Activated CD4-positive, CD25-positive, alpha-beta regulatory T cell treated with anti-CD3 and anti-CD28 coated beads, Interleukin-2, amount 50 U/mL, for 72 hours (primary cell): Measurements from ENCODE around the gene CRY1.

Experiments
- DNase-seq: peaks from one replicate; pipeline ENCODE4 v3.0.0; 2021

Gene CRY1

GRCh38 chr12:107093417-107094182 is at the start of gene CRY1:
CRY1 (minus strand) TSS chr12:107093549; CDS start chr12:107092961, 588 bp downstream.
- DNase-seq, result peak; percentile 96

- DNase-seq, result no peak
Observed at GRCh38 chr12:107139787-107140186, 46.4 kb upstream of the CRY1 start.

- DNase-seq, result no peak
Observed at GRCh38 chr12:107138990-107139389, 45.6 kb upstream of the CRY1 start.

DNA sequence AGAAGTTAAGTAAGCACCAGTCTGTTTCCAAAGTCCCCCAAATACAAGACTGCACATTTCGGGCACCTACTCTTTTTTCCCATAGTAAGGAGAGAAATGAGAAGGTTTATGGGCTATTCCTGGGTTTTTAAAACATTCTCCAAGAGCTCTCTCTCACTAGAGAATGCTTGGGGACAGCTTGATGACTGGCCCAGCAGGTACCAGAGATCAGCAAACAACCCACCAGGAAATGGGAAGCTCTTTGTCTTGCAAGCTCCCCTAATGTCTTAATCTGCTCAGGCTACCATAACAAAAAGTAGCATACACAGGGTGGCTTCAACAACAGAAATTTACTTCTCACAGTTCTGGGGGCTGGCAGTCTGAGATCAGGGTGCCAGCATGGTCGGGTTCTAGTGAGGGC is 41.8 kb upstream of the CRY1 start:
- DNase-seq, result no peak

GRCh38 chr12:107134558-107134957 is 41.2 kb upstream of the CRY1 start:
- peak; percentile 32 for DNase-seq

GRCh38 chr12:107133462-107133861 is 40.1 kb upstream of the CRY1 start:
- DNase-seq, result no peak

- no peak for DNase-seq
Observed at GRCh38 chr12:107131832-107132616, 38.7 kb upstream of the CRY1 start.

- no peak for DNase-seq
Observed at GRCh38 chr12:107130830-107131611, 37.7 kb upstream of the CRY1 start.

DNA sequence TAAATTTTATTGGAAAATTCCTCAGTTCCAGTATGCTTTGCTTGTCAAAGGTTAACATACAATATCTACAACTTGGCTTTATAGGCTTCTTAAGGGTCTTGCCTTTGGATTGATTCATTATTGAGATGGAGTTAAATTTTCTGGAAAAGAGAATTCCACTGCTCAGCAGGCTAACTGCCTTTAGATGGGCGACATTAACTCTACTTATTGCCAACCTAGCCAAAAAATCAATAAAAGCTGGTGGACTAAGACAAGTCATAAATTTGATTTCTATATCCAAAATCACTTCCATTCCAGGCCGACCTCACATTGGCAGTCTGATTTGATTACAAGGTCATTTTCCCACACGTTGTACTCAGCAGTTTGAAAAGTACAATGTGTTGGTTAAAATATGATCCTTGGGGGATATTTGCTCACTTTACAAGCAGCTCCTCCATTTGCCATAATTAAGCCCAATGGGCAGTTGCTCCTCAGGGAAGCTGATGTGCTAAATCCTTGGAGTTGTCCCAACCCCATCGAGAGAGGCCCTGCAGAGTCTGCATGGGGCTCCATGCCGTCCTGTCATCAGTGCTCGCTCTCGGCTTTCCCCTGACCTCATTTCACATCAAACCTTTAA is 36.1 kb upstream of the CRY1 start:
- no peak for DNase-seq

- DNase-seq, result no peak
Observed at GRCh38 chr12:107127482-107128430, 34.4 kb upstream of the CRY1 start.

DNA sequence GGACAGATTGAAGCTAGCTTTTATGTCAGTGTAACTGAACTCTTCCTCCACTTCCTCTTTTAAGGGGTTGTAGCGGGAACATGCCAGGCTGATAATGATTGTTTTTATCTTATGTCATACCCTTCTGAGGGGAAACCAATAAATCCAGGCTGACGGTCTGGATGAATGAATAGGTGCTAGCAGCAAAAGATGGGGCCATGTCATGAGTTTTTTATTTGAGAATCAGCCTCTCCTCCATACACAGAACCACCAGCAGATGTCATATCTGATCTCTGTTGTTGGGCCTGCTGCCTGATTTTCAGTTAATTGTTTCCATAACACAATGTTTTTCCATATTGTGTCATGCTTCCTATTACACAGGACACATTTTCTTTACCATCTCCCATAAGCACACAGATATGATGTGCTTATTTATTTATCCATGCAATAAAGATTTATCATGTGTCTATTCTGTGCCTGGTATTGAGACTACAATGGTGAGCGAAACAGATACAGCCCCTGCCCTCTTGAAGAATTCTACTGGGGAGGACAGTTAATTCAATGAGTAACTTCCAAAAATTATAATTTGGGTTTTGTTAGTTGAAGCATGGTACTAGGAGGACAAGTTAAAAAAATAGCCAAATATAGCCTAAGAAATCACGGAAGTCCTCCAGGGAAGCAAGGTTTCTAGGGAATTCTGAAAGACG is 33.6 kb upstream of the CRY1 start:
- DNase-seq, result no peak

DNA sequence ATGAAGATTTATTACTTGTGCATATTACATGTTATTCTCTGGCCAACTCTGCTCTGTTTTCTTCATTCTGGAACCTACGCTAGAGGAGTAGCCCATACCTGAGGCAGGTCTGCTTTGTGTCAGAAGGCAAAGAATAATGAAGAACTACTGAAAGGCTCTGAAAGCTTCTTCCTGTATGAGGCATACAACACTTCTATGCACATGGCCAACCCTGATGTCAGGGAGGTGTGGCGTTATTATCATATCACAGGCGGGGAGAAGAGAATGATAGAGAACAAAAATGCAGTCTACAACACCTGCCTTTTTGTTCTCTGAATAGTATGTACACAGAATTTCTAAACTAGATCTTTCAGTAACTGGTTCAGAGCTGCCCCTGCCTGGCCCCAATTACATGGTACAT is 32.5 kb upstream of the CRY1 start:
- DNase-seq, result no peak

DNA sequence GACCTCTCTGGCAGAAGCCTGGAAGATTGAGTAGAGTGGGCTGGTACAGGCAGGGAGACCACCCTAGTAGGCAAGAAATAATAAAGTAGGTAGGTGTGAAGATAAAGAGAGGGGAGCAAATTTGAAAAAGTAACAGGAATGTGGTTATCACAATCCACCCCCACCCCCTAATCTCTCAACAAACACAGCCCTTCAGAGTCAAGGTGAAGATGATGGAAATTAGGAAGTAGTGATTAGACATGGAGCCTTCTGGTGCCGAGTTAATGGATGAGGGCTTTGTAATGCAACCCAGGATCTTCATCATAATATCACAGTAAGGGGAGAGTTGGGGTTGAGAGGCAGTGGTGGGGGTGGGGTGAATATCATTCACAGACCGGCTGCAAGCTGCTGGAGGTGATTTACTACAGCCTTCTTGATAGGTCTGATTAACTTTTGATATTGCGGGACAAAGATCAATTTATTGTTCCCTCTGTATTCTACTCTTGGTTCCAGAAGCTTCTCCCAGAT is 29.2 kb upstream of the CRY1 start:
- DNase-seq, result no peak

- DNase-seq, result no peak
Observed at GRCh38 chr12:107119091-107119490, 25.7 kb upstream of the CRY1 start.

DNA sequence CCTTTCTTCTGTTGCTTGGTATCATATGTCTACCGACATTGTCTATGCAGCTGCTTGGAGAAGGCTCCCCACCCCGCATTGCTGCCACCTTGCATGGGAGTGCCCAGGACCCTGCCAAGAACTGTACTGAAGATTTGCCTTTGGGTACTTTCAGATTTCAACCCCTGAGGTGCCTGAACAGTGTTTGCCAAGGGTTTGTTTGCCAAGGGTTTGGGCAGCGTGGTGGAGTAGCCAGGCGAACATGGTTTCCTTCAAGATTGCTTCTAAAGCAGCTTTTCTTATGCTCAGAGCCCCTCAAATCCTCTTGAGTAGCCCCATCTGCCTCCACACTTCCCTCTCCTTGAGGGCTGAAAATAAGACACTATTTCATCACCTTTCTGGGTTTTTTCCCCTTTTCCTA is 25.3 kb upstream of the CRY1 start:
- no peak for DNase-seq

DNA sequence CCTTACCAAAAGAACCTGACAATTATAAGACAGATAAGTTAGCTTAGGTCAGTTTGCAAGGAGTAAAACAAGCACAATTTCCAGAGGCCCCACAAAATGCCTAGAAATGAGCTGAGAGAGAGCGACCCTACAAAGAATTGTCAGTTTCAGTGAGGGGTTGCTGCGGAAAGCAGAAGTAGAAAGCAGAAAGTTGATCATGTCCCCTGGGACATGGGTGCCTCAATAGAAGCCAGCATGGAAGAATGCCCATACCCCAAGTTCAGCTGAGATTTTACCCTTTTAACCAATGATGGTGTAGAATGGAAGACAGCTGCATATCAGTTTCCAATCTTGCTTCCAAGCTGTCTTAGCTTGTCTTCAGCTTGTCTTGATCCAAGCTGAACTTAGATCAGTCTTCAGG is 21.8 kb upstream of the CRY1 start:
- no peak for DNase-seq

GRCh38 chr12:107111314-107111713 is 18.0 kb upstream of the CRY1 start:
- DNase-seq, result no peak

GRCh38 chr12:107109726-107110719 is 16.7 kb upstream of the CRY1 start:
- no peak for DNase-seq

DNA sequence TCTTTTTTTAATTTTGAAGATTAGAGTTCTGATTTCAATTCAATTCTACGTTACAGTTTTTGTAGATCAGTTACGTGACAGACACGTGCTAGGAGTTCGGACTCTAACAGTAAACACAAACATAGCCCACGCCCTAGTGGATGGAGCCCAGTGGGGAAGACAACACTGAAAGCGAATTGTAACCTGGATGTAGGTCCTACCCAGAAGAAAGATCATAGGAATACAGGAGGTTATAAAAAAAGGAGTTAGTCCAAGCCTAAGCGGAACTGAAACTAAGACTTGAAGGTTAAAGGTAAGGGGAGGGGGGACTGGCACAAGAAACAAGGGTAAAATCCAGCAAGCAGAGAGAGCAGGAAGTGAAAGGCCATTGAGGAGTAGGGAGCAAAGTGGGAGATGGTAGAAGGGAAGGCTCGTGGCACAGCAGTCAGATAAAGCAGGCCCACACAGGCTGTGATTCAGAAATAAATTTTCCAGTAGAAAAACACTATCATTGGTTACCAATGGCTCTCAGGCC is 15.7 kb upstream of the CRY1 start:
- no peak for DNase-seq
